Measurements from ENCODE around the gene HPCAL1.

- TF ChIP-seq CTCF (conservative IDR thresholded peaks at IDR 0.05; ENCODE audit: low read depth, low read length): no peak
- TF ChIP-seq MXI1 (IDR thresholded peaks at IDR 0.05; ENCODE audit: borderline replicate concordance, low read depth, low read length): no peak
- TF ChIP-seq POLR2A (IDR thresholded peaks at IDR 0.05; ENCODE audit: low read depth, low read length): no peak
- no peak for TF ChIP-seq RCOR1 (IDR thresholded peaks at IDR 0.05; ENCODE audit: insufficient replicate concordance, low read length)
- no peak for TF ChIP-seq SMC3 (IDR thresholded peaks at IDR 0.05; ENCODE audit: low read depth, low read length)
- TF ChIP-seq CEBPB (IDR thresholded peaks at IDR 0.05; ENCODE audit: low read depth, low read length): no peak
- no peak for TF ChIP-seq MAZ (IDR thresholded peaks at IDR 0.05; ENCODE audit: borderline replicate concordance, low read depth, low read length)
- no peak for TF ChIP-seq USF2 (IDR thresholded peaks at IDR 0.05; ENCODE audit: low read depth, low read length)
- no peak for TF ChIP-seq ELK1 (IDR thresholded peaks at IDR 0.05; ENCODE audit: borderline replicate concordance, low read depth, low read length)
- TF ChIP-seq CHD1 (IDR thresholded peaks at IDR 0.05; ENCODE audit: low read depth, low read length): no peak
- no peak for TF ChIP-seq RAD21 (IDR thresholded peaks at IDR 0.05; ENCODE audit: low read length)
- TF ChIP-seq FOS (IDR thresholded peaks at IDR 0.05; ENCODE audit: low read depth, low read length): no peak
- no peak for TF ChIP-seq MAFK (IDR thresholded peaks at IDR 0.05; ENCODE audit: low read depth, low read length)
- no peak for TF ChIP-seq BHLHE40 (IDR thresholded peaks at IDR 0.05; ENCODE audit: low read depth, low read length)
These were observed 169.3 kb downstream of the HPCAL1 start for GRCh38 chr2:10471955-10472354.
